Measurements from ENCODE around the gene ATG3.

- TF ChIP-seq CTCF (IDR thresholded peaks at IDR 0.05; ENCODE audit: low read length), result no peak
- TF ChIP-seq EZH2 (IDR thresholded peaks at IDR 0.05; ENCODE audit: borderline replicate concordance, low read length), result no peak
Measured at GRCh38 chr3:112491373-112491772, 70.4 kb downstream of the ATG3 start.

Data from OCI-LY1 (cell line).